Fibroblast of mammary gland (primary cell): Measurements from ENCODE around the gene KCNK13.

ENCODE experiments used
- DNase-seq: peaks from one replicate; pipeline ENCODE4 v3.0.0-alpha.2; 2010; ENCODE audit warnings: low read depth
- H3K4me3 ChIP-seq: 2 replicates; pipeline ENCODE4 v1.5.1; 2011; ENCODE audit warnings: low read depth, mild to moderate bottlenecking, low read length, moderate library complexity; ENCODE audit not compliant: control insufficient read depth
- CTCF ChIP-seq: conservative IDR thresholded peaks from 2 replicates; pipeline ENCODE4 v1.5.1; 2011; ENCODE audit warnings: low read depth, low read length, inconsistent platforms; ENCODE audit not compliant: control insufficient read depth, insufficient read depth

The KCNK13 gene

GRCh38 chr14:90034156-90034555 lies 27.6 kb upstream of the KCNK13 start:
- no peak overlapping the region for H3K4me3 ChIP-seq
- TF ChIP-seq CTCF, result no peak
- DNase-seq, result no peak

DNA sequence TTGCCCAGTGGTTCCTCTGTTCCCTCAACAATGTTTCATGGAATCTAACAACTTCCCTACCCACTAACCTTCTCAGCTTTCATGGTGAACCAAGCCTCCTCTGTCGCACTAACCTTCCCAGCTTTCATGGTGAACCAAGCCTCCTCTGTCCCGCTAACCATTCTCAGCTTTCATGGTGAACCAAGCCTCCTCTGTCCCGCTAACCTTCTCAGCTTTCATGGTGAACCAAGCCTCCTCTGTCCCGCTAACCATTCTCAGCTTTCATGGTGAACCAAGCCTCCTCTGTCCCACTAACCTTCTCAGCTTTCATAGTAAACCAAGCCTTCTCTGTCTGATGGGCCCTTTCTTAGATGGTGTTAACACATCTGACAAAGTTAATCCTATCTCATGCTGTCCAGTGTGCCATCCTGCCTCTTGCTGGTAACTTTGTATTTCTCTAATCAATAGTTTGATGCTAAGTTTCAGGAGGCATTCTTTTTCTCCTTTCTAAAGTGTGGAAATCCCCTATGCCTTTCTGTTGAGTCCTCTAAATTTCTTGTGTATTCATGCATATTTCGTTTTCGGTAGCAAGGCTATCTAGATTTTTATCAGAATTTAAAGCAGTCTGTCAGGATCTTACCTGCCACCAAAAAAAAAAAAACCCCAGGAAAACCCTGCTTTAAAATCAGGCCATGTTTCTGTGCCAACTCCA lies 26.8 kb upstream of the KCNK13 start:
- DNase-seq, result no peak
- no peak overlapping the region for H3K4me3 ChIP-seq
- no peak for TF ChIP-seq CTCF

DNA sequence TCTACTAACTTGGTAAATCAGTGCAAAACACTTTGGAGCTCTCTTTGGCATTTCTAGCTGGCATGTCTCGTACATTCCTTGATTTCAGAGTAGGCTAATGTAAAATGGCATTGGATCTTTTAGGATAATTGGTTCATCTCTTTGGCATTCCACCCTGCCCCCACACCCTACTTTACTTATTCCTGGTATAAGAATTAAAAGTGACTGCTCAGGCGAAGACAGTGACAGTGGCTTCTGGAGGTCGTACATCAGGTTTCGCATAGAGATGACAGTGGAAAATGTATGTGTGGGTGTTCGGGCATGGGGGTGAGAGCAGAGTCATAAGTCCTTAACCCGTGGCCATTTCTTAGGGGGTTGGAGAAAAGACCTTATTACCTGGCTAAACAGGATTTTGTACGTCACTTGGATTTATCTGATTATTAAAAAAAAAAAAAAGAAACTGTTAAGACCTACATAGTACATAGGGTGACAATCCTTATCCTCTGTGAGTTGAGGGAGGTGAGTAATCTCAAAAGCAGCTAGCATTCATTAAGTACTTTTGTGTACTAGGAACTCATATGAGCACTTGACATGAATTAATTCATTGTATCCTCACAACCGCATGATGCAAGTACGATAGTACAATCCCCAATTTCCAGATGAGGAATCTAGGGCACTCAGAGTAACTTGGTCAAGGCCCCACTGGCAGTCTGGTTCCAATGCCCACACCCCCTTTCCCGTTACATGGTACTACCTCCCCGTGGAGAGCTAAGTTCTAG lies 22.4 kb upstream of the KCNK13 start:
- DNase-seq, result no peak
- TF ChIP-seq CTCF, result no peak
- H3K4me3 ChIP-seq, result no peak overlapping the region

- TF ChIP-seq CTCF, result no peak
- H3K4me3 ChIP-seq, result no peak overlapping the region
- DNase-seq, result no peak
Measured at GRCh38 chr14:90040411-90040810, 21.4 kb upstream of the KCNK13 start.

GRCh38 chr14:90042496-90043252 lies 19.1 kb upstream of the KCNK13 start:
- H3K4me3 ChIP-seq, result no peak overlapping the region
- no peak for DNase-seq
- no peak for TF ChIP-seq CTCF

DNA sequence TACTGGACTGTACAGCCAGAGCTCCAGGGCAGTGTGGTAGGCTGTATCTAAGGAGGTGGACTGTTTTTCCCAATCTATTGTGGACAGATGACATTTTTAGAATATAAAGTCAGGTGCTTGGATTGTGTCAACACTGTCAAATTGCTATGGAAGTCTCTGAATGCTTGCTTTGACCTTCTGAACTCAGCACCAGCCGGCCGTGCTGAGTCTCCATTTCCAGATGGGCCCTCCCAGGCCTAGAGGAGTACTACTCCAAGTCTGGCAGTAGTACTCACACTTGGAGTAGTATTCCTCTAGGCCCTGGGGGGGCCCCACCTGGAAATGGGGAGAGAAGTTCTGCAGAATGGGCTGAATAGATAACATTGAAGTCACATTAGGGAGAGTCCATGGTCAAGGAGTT lies 16.2 kb upstream of the KCNK13 start:
- DNase-seq, result no peak
- no peak overlapping the region for H3K4me3 ChIP-seq
- no peak for TF ChIP-seq CTCF
